ENCODE measurements around the gene TPRX1. TPM values are rescaled to one million over a fixed set of nuclear protein-coding genes. Genes with fewer than 3 reads are reported as not detected.

The TPRX1 gene
- total and polyA plus RNA-seq, 4 donors: not detected

DNA sequence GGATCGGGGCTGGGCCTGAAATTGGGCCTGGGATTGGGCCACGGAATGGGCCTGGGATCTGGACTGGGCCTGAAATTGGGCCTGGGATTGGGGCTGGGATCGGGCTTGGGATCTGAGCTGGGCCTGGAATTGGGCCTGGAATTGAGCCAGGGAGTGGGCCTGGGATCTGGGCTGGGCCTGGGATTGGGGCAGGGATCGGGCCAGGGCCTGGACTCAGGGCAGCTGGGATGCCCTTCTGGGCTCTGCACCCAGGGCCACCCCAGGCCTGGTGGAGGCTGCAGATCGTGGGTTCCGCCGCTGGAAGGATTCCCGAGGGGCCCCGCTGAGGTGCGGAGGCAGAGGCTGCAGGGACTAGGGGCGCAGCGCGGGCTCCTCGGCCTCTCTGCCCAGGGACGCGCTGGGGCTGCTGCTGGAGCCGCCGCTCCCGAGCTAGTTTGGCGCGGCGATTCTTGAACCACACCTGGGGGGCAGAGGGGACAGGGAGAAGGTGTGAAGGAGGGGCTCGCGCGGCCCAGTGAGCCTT is 1.8 kb downstream of the TPRX1 start:
- no peaks in the 10 kb centered on the region for H3K4me1 ChIP-seq (ENCODE audit: control insufficient read depth in 5 of 5, insufficient read depth in 5 of 5, low read length in 5 of 5)
- no peaks in the 10 kb centered on the region for H3K27me3 ChIP-seq (ENCODE audit: control insufficient read depth in 3 of 3, insufficient read depth in 3 of 3, low read length in 2 of 3)
- H3K4me3 ChIP-seq: no peak overlapping the region
- peaks cover 0 to 2% (median 0%) of the 10 kb centered on the region in 4 donors for H3K9me3 ChIP-seq (ENCODE audit: control insufficient read depth in 4 of 4, insufficient read depth in 3 of 4, low read length in 3 of 4)
- H3K9ac ChIP-seq (ENCODE audit: insufficient read depth in 1 of 2, low read length in 2 of 2): no peak overlapping the region
- TF ChIP-seq, protein P1, sequence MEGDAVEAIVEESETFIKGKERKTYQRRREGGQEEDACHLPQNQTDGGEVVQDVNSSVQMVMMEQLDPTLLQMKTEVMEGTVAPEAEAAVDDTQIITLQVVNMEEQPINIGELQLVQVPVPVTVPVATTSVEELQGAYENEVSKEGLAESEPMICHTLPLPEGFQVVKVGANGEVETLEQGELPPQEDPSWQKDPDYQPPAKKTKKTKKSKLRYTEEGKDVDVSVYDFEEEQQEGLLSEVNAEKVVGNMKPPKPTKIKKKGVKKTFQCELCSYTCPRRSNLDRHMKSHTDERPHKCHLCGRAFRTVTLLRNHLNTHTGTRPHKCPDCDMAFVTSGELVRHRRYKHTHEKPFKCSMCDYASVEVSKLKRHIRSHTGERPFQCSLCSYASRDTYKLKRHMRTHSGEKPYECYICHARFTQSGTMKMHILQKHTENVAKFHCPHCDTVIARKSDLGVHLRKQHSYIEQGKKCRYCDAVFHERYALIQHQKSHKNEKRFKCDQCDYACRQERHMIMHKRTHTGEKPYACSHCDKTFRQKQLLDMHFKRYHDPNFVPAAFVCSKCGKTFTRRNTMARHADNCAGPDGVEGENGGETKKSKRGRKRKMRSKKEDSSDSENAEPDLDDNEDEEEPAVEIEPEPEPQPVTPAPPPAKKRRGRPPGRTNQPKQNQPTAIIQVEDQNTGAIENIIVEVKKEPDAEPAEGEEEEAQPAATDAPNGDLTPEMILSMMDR (IDR thresholded peaks at IDR 0.05; ENCODE audit: control extremely low read depth, extremely low read depth): no peak
- ATAC-seq (ENCODE audit: insufficient read depth, low FRiP score) (no peak), DNase-seq (no peak)
- H3K36me3 ChIP-seq (ENCODE audit: control insufficient read depth in 4 of 4, insufficient read depth in 4 of 4, low read length in 4 of 4): no peaks in the 10 kb centered on the region
- 92 to 93% methylated on average over 23 to 25 of the region's 25 CpGs for WGBS, 2 donors
- no peak overlapping the region for H3K27ac ChIP-seq (ENCODE audit: low read depth in 1 of 2, low read length in 1 of 2)

DNA sequence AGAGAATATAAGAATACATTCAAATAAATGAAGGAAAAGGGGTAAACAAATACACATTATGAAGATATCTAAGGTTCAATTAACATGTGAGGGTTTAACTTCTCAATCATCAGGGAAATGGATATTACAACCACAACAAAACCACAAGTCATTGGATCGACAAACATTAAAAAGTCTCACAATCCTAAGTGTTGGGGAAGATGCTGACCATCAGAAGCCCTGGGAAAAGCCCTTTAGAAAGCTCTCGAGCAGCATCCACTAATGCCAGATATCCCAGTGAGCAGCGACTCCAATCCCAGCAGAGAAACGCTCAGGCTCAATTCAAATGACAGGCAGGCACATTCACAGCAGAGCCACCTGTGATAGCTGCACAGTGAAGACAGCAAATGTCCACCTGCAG is 3.1 kb downstream of the TPRX1 start:
- H3K27ac ChIP-seq (ENCODE audit: low read depth in 1 of 2, low read length in 1 of 2): no peak overlapping the region
- H3K36me3 ChIP-seq (ENCODE audit: control insufficient read depth in 4 of 4, insufficient read depth in 4 of 4, low read length in 4 of 4): no peaks in the 10 kb centered on the region
- 94% methylated on average over 4 of the region's 4 CpGs for WGBS, 2 donors
- TF ChIP-seq, protein P1 (IDR thresholded peaks at IDR 0.05; ENCODE audit: control extremely low read depth, extremely low read depth): no peak
- peaks cover 0 to 2% (median 0%) of the 10 kb centered on the region in 4 donors for H3K9me3 ChIP-seq (ENCODE audit: control insufficient read depth in 4 of 4, insufficient read depth in 3 of 4, low read length in 3 of 4)
- no peak for ATAC-seq (ENCODE audit: insufficient read depth, low FRiP score)
- H3K9ac ChIP-seq (ENCODE audit: insufficient read depth in 1 of 2, low read length in 2 of 2): no peak overlapping the region
- no peaks in the 10 kb centered on the region for H3K27me3 ChIP-seq (ENCODE audit: control insufficient read depth in 3 of 3, insufficient read depth in 3 of 3, low read length in 2 of 3)
- no peak overlapping the region for H3K4me3 ChIP-seq
- no peak for DNase-seq
- H3K4me1 ChIP-seq (ENCODE audit: control insufficient read depth in 5 of 5, insufficient read depth in 5 of 5, low read length in 5 of 5): no peaks in the 10 kb centered on the region

DNA sequence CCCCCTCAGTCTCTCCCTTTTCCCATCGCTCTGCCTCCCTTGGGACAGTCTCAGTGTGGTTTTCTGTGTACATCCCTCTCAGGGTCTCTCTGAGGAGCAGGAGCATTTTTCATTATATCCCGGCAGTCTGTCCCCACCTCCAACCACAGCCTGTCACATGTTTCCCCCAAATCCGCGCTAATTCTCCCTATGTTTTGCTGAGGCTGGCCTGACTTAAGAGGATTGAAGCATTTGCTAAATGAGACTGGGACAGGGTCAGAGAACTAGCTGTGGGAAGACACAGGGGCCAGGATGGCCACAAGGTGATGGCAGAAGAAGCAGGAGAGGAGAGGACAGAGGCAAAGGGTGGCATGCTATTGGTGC is 5.5 kb downstream of the TPRX1 start:
- no peak for DNase-seq
- no peak for ATAC-seq (ENCODE audit: insufficient read depth, low FRiP score)
- no peak overlapping the region for H3K9ac ChIP-seq (ENCODE audit: insufficient read depth in 1 of 2, low read length in 2 of 2)
- TF ChIP-seq, protein P1 (IDR thresholded peaks at IDR 0.05; ENCODE audit: control extremely low read depth, extremely low read depth): no peak
- H3K36me3 ChIP-seq (ENCODE audit: control insufficient read depth in 4 of 4, insufficient read depth in 4 of 4, low read length in 4 of 4): no peaks in the 10 kb centered on the region
- H3K27me3 ChIP-seq (ENCODE audit: control insufficient read depth in 3 of 3, insufficient read depth in 3 of 3, low read length in 2 of 3): no peaks in the 10 kb centered on the region
- H3K4me3 ChIP-seq: no peak overlapping the region
- H3K9me3 ChIP-seq (ENCODE audit: control insufficient read depth in 4 of 4, insufficient read depth in 3 of 4, low read length in 3 of 4): peaks cover 0 to 2% (median 0%) of the 10 kb centered on the region in 4 donors
- H3K4me1 ChIP-seq (ENCODE audit: control insufficient read depth in 5 of 5, insufficient read depth in 5 of 5, low read length in 5 of 5): no peaks in the 10 kb centered on the region
- no peak overlapping the region for H3K27ac ChIP-seq (ENCODE audit: low read depth in 1 of 2, low read length in 1 of 2)
- WGBS, 2 donors: 83 to 86% methylated on average over 4 of the region's 4 CpGs

Data from lung (tissue), 12 donors.